Heart right ventricle (tissue), 16 donors: ENCODE results near the gene IL12RB1. TPM values are rescaled to one million over a fixed set of nuclear protein-coding genes. Genes with fewer than 3 reads are reported as not detected.

ENCODE experiments used
- ATAC-seq, 8 donors: fragments of 200-7000 bp; cut with Tn5 transposase; one replicate each; pipeline ENCODE4 v1.9.1; 2020; ENCODE audit warnings: mild to moderate bottlenecking in 8 of 8, moderate library complexity in 8 of 8, moderate number of reproducible peaks in 1 of 8
- DNase-seq, 2 donors: peaks; one replicate each; pipeline ENCODE4 v3.0.0-alpha.2; 2020
- H3K27ac ChIP-seq, 10 donors: fragments of 200-600 bp; sonication (generic) in 2 of 10; one replicate each; pipeline versions ENCODE4 v1.5.0 to v1.8.0; 2020 to 2022; ENCODE audit warnings: mild to moderate bottlenecking in 3 of 10
- H3K27me3 ChIP-seq, 7 donors: fragments of 200-600 bp; one replicate each; pipeline ENCODE4 v1.8.0; 2021 to 2022; ENCODE audit warnings: mild to moderate bottlenecking in 2 of 7
- H3K36me3 ChIP-seq, 9 donors: fragments of 200-600 bp; sonication (generic) in 1 of 9; one replicate each; pipeline versions ENCODE4 v1.5.0 to v1.8.0; 2020 to 2022; ENCODE audit warnings: mild to moderate bottlenecking in 2 of 9
- H3K4me1 ChIP-seq, 9 donors: fragments of 200-600 bp; sonication (generic) in 1 of 9; one replicate each; pipeline versions ENCODE4 v1.5.0 to v1.8.0; 2020 to 2022; ENCODE audit warnings: mild to moderate bottlenecking in 4 of 9
- H3K4me3 ChIP-seq, 10 donors: fragments of 200-600 bp; sonication (generic) in 2 of 10; one replicate each; pipeline versions ENCODE4 v1.5.0 to v1.8.0; 2020 to 2022; ENCODE audit warnings: mild to moderate bottlenecking in 7 of 10, moderate library complexity in 2 of 10
- H3K9me3 ChIP-seq, 11 donors: fragments of 200-600 bp in 10 of 11; sonication (generic) in 2 of 11; one replicate each; pipeline versions ENCODE4 v1.5.0 to v1.8.0; 2013 to 2022; ENCODE audit warnings: mild to moderate bottlenecking in 2 of 11, control low read depth in 1 of 11, moderate library complexity in 1 of 11
- WGBS, 2 donors: extraction: QIAGEN DNeasy Blood & Tissue Kit; methylation state at CpG; one replicate each; pipeline ENCODE4 v1.1.7; 2013; ENCODE audit warnings: inconsistent platforms in 1 of 2; 5-methylcytosine and 5-hydroxymethylcytosine counted together
- intact Hi-C, 10 donors: fragments of 100-400 bp; cut with DNase I; formaldehyde crosslinking; loops; one replicate each; pipeline versions ENCODE4 v1.11.1 to v1.14.2; 2022
- polyA plus RNA-seq, 2 donors: library from polyadenylated mRNA; stranded (reverse); fragments of 200-250 nt; gene quantifications; one replicate each; pipeline ENCODE4 v1.2.3, GENCODE V29; 2013
- total RNA-seq, 10 donors: library from RNA; stranded (reverse); fragmentation: NEBNext Ultra II Directional in 3 of 10; extraction: Animal tissue kit (Norgen Biotek cat#: 25700) in 3 of 10; gene quantifications; one replicate each; pipeline versions ENCODE4 v1.2.1 to v1.2.4, GENCODE V29; 2021 to 2023
- TF ChIP-seq, protein P1 (sequence below), 9 donors: fragments of 200-600 bp; sonication (generic) in 2 of 9; IDR thresholded peaks; one replicate each; pipeline versions ENCODE4 v1.5.0 to v1.8.0; 2021 to 2022; ENCODE audit warnings: antibody characterized with exemption in 9 of 9, mild to moderate bottlenecking in 5 of 9, moderate library complexity in 1 of 9
- donor health status: Arrhythmogenic right ventricular cardiomyopathy.
- donor health status: ischemic (EF 13 %, LVEDD 7.1; RV severe dilation, severe dysfunction).
- donor health status: healthy with polysubstance abuse.
- donor health status: DM: no; HTN: yes; CAD: no.
- donor health status: DM: no; HTN: no; CAD: no.
- donor health status: ischemic (EF 25% LVEDD 6.9; RV normal size, moderate dysfunction).
- donor health status: ischemic (EF 25% LVEDD 5.7; RV mildly dilated, moderate dysfunction).
- donor health status: healthy.
- donor health status: DM: yes; HTN: yes; CAD: no.
- donor health status: Ischemic cardiomyopathy.
- donor health status: ischemic (EF 35%, LVEDD 5.7; RV mildly dilated, moderate dysfunction).
- donor health status: nonischemic (EF 11% LVEDD 7.7; RV severe dilation, severe dysfunction).
- donor health status: DM: yes; HTN: yes; CAD: no.
- donor health status: PGD.
- donor health status: ischemic (EF 29% LVEDD 5.4; RV normal size, mild dysfunction).
- donor health status: nonischemic (EF 23%, LVEDD 6.1; RV moderate dilation, normal function).

Gene IL12RB1
- total and polyA plus RNA-seq, 12 donors: 0.24 to 5.4 (median 0.44) TPM

DNA sequence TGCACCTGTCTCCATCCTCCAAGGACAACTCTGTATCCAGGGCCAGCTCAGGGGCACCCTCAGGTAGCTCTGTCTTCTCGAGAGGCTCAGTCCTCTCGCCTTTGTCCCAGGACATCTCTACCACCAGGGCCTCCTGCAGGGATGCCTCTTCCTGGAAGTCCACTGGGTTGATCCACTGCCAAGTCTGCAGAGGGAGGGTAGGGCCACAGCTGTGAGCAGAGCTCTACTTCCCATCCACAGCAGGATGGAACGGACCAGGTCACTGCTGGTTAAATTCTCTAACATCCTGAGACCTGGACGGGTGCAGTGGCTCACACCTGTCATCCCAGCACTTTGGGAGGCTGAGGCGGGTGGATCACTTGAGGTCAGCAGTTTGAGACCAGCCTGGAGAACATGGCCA lies 26.8 kb downstream of the IL12RB1 start:
- TF ChIP-seq, protein P1, sequence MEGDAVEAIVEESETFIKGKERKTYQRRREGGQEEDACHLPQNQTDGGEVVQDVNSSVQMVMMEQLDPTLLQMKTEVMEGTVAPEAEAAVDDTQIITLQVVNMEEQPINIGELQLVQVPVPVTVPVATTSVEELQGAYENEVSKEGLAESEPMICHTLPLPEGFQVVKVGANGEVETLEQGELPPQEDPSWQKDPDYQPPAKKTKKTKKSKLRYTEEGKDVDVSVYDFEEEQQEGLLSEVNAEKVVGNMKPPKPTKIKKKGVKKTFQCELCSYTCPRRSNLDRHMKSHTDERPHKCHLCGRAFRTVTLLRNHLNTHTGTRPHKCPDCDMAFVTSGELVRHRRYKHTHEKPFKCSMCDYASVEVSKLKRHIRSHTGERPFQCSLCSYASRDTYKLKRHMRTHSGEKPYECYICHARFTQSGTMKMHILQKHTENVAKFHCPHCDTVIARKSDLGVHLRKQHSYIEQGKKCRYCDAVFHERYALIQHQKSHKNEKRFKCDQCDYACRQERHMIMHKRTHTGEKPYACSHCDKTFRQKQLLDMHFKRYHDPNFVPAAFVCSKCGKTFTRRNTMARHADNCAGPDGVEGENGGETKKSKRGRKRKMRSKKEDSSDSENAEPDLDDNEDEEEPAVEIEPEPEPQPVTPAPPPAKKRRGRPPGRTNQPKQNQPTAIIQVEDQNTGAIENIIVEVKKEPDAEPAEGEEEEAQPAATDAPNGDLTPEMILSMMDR (IDR thresholded peaks at IDR 0.05): no peak

DNA sequence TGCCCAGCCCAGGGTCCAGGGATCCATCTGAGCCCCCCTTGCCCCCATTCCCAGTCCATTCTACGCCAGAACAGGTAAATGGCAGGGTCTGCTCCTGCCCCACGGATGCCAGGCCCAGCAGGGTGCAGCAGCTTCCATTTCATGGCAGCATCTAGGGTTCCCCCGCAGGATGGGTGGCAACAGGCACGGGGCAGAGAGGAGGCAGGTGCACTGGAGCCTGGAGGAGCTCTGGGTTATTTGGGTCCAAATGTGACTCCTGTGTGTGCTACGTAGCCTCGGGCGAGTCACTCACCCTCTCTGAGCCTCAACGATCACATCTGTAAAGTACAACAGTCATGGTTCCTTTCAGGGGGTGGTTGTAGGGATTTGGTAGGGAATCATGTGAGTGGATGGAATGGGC lies 27.4 kb downstream of the IL12RB1 start:
- intact Hi-C loops: loop anchor here in 5 of 10 donors (2.0 to 10.0 kb wide), 5 partner anchors 50 to 124 kb away; partner anchors contain the start of genes ARRDC2 (in 1 of the 5) and CCDC124 (in 1 of the 5)
- no peak overlapping the region for H3K27ac ChIP-seq
- no peak for ATAC-seq
- peaks cover 6 to 16% (median 11%) of the 10 kb centered on the region in 9 donors for H3K4me1 ChIP-seq
- WGBS, 2 donors: 60 to 66% methylated on average over 8 of the region's 8 CpGs
- H3K36me3 ChIP-seq: no peaks in the 10 kb centered on the region
- no peak for DNase-seq
- no peaks in the 10 kb centered on the region for H3K9me3 ChIP-seq
- no peak overlapping the region for H3K4me3 ChIP-seq
- peaks cover 0 to 8% (median 0%) of the 10 kb centered on the region in 7 donors for H3K27me3 ChIP-seq
- TF ChIP-seq, protein P1 (IDR thresholded peaks at IDR 0.05): no peak

More for the DNA sequence above, 26.8 kb downstream of the IL12RB1 start:
- no peak for ATAC-seq
- no peaks in the 10 kb centered on the region for H3K36me3 ChIP-seq
- H3K4me1 ChIP-seq: peaks cover 6 to 16% (median 11%) of the 10 kb centered on the region in 9 donors
- H3K4me3 ChIP-seq: no peak overlapping the region
- no peaks in the 10 kb centered on the region for H3K9me3 ChIP-seq
- intact Hi-C loops: loop anchor here in 7 of 10 donors (2.0 to 10.0 kb wide), 6 partner anchors 51 to 125 kb away; partner anchors contain the start of genes ARRDC2 (in 1 of the 7) and CCDC124 (in 1 of the 7)
- no peak overlapping the region for H3K27ac ChIP-seq
- peaks cover 0 to 8% (median 0%) of the 10 kb centered on the region in 7 donors for H3K27me3 ChIP-seq
- DNase-seq: no peak
- 69 to 70% methylated on average over 5 of the region's 5 CpGs for WGBS, 2 donors

DNA sequence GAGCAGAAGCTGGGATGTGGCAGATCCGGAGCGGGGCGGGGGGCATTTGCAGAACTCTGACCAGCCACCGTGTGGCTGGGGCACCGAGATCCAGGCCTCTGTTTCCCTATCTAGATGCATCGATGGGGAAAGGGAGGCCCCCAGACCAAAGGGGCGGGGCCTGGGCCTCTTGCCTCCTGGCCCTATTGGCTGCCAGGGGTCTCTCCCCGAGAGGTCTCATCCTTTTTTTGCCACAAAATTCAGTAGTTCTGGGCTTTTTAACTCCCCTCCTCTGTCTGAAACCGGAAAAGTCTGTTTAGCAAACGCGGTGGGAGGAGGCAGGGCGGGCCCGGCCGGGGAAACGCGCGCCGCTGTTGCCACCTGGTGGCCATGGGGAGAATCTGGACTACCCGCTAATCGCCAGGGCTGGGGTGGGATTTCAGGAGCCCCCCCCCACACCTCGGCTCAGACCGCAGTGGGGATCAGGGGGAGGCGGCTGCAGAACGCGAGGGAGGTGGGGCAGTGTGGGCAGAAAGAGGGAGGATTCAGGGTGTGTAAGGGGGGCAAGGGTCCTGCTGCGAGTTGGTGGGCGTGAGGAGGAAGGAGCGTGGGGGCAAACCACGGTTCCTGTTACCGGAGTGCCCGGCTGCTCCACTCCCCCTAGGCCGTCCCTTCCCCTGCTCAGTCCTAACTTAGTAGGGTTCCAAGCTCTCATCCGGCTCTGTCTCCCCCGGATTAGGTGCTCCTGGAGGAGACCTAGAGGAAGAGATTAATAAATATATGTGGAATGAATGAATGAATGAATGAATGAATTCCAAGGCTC lies 28.3 kb downstream of the IL12RB1 start:
- intact Hi-C loops: loop anchor here (1.0 to 10.0 kb wide), 6 partner anchors 50 to 124 kb away; partner anchors contain the start of genes ARRDC2 (in 1 of the 10) and CCDC124 (in 1 of the 10)
- Histone ChIP-seq H3K36me3 (no peaks in the 10 kb centered on the region), H3K4me1 (peaks cover 6 to 16% (median 11%) of the 10 kb centered on the region in 9 donors), H3K9me3 (no peaks in the 10 kb centered on the region), H3K4me3 (peak overlapping the region in 7 of 10 donors; percentile 8 to 44 (median 35)), H3K27ac (peak overlapping the region; percentile 71 to 93 (median 82)), H3K27me3 (peaks cover 0 to 2% (median 0%) of the 10 kb centered on the region in 7 donors)
- 2 to 3% methylated on average over 34 of the region's 34 CpGs for WGBS, 2 donors
- DNase-seq (peak; percentile 84 to 85), ATAC-seq (peak; percentile 88 to 95 (median 92))
- TF ChIP-seq, protein P1 (IDR thresholded peaks at IDR 0.05): peak; percentile 91 to 98 (median 96)

- Histone ChIP-seq H3K27ac (peak overlapping the region; percentile 71 to 93 (median 82)), H3K9me3 (no peaks in the 10 kb centered on the region), H3K4me3 (no peak overlapping the region), H3K36me3 (no peaks in the 10 kb centered on the region), H3K4me1 (peaks cover 6 to 16% (median 11%) of the 10 kb centered on the region in 9 donors), H3K27me3 (no peaks in the 10 kb centered on the region)
- TF ChIP-seq, protein P1 (IDR thresholded peaks at IDR 0.05): no peak
- DNase-seq (peak; percentile 24 to 25), ATAC-seq (peak in 5 of 8 donors; percentile 29 to 52 (median 45))
- intact Hi-C loops: loop anchor here in 4 of 10 donors (5.0 to 10.0 kb wide), 3 partner anchors 113 to 123 kb away; partner anchors contain the start of gene CCDC124 (in 1 of the 4)
- WGBS, 2 donors: 64 to 72% methylated on average over 6 of the region's 6 CpGs
These were observed 29.2 kb downstream of the IL12RB1 start for GRCh38 chr19:18057557-18057956.
